Liver (tissue), 3 donors: ENCODE measurements around the gene INTS4.

Experiments
- JUND ChIP-seq, 2 donors: IDR thresholded peaks; 2 replicates each; pipeline ENCODE4 v1.6.1; 2016; ENCODE audit warnings: antibody characterized with exemption in 2 of 2
- REST ChIP-seq: IDR thresholded peaks from 2 replicates; pipeline ENCODE4 v1.6.1; 2016; ENCODE audit warnings: antibody characterized with exemption, mild to moderate bottlenecking
- TAF1 ChIP-seq: conservative IDR thresholded peaks from 2 replicates; pipeline ENCODE4 v1.6.1; 2016; ENCODE audit warnings: antibody characterized with exemption, mild to moderate bottlenecking
- TF ChIP-seq, protein P1 (sequence below): fragments of 150-350 bp; IDR thresholded peaks from 2 replicates; pipeline ENCODE4 v1.5.1; 2017; ENCODE audit warnings: improper control_type of control experiment, low read depth, low read length; ENCODE audit not compliant: missing input control
- TF ChIP-seq, protein P2 (sequence below): IDR thresholded peaks from 2 replicates; pipeline ENCODE4 v1.6.1; 2016; ENCODE audit warnings: antibody characterized with exemption
- donor health status: healthy.
- donor health status: healthy.

DNA sequence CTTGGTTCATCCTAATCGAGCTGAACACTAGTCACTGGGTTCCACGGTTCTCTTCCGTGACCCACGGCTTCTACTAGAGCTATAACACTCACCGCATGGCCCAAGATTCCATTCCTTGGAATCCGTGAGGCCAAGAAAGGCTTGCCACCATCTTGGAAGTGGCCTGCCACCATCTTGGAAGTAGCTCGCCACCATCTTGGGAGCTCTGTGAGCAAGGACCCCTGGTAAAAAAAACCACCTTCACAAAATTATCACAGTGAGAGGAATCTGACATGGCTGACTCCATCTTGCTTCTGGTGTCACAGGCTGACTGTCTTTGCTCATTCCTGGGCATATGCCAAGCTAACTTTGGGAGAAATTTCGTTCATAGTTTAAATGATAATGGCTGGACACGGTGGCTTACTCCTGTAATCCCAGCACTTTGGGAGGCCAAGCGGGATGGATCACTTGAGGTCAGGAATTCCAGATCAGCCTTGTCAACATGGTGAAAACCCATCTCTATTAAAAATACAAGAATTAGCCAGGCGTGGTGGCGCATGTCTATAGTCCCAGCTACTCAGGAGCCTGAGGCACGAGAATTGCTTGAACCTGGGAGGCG, 47.5 kb upstream of the INTS4 start:
- TF ChIP-seq REST (no peak), JUND (IDR thresholded peaks at IDR 0.05) (no peak), TAF1 (no peak)
- TF ChIP-seq, protein P1, sequence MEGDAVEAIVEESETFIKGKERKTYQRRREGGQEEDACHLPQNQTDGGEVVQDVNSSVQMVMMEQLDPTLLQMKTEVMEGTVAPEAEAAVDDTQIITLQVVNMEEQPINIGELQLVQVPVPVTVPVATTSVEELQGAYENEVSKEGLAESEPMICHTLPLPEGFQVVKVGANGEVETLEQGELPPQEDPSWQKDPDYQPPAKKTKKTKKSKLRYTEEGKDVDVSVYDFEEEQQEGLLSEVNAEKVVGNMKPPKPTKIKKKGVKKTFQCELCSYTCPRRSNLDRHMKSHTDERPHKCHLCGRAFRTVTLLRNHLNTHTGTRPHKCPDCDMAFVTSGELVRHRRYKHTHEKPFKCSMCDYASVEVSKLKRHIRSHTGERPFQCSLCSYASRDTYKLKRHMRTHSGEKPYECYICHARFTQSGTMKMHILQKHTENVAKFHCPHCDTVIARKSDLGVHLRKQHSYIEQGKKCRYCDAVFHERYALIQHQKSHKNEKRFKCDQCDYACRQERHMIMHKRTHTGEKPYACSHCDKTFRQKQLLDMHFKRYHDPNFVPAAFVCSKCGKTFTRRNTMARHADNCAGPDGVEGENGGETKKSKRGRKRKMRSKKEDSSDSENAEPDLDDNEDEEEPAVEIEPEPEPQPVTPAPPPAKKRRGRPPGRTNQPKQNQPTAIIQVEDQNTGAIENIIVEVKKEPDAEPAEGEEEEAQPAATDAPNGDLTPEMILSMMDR, result no peak
- TF ChIP-seq, protein P2, sequence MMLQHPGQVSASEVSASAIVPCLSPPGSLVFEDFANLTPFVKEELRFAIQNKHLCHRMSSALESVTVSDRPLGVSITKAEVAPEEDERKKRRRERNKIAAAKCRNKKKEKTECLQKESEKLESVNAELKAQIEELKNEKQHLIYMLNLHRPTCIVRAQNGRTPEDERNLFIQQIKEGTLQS, result no peak
